Nephron (organoid): Measurements from ENCODE around the gene ZNF784.

Experiments used
- H3K27ac Mint-ChIP-seq, 3 experiments: 2 replicates each; pipeline ENCODE4 v1.8.0; 2020; ENCODE audit warnings: mixed read lengths in 3 of 3, mild to moderate bottlenecking in 2 of 3, moderate library complexity in 1 of 3
- H3K27me3 Mint-ChIP-seq: 2 replicates; pipeline ENCODE4 v1.8.0; 2021; ENCODE audit warnings: low read depth, mild to moderate bottlenecking, moderate library complexity, mixed read lengths
- H3K36me3 Mint-ChIP-seq: 2 replicates; pipeline ENCODE4 v1.8.0; 2020; ENCODE audit warnings: low read depth, mixed read lengths
- H3K4me1 Mint-ChIP-seq: 2 replicates; pipeline ENCODE4 v1.8.0; 2020; ENCODE audit warnings: mixed read lengths
- H3K4me3 Mint-ChIP-seq, 3 experiments: 2 replicates each; pipeline ENCODE4 v1.8.0; 2020; ENCODE audit warnings: mild to moderate bottlenecking in 3 of 3, mixed read lengths in 3 of 3, moderate library complexity in 2 of 3
- H3K9me3 Mint-ChIP-seq: 2 replicates; pipeline ENCODE4 v1.8.0; 2020; ENCODE audit warnings: mixed read lengths
- CTCF ChIP-seq, 3 experiments: fragments of 200-600 bp; sonication (generic); IDR thresholded peaks; one replicate each; pipeline ENCODE4 v1.5.0; 2021; ENCODE audit warnings: antibody characterized with exemption in 3 of 3; ENCODE audit not compliant: unreplicated experiment in 3 of 3

The ZNF784 gene

GRCh38 chr19:55654868-55655647 is 30.7 kb upstream of the ZNF784 start, which contains the start of gene U2AF2:
U2AF2 (plus strand) TSS chr19:55655035; CDS start chr19:55655105, 70 bp downstream.
- Mint-ChIP-seq H3K9me3 (no peaks in the 10 kb centered on the region), H3K4me3 (peak within 1 kb of the TSS; percentile 91 to 93 (median 92)), H3K36me3 (peaks cover 21% of the 10 kb centered on the region), H3K27ac (peak within 1 kb of the TSS; percentile 98 to 99 (median 99)), H3K27me3 (peaks cover 5% of the 10 kb centered on the region), H3K4me1 (peaks cover 41% of the 10 kb centered on the region)
- TF ChIP-seq CTCF (IDR thresholded peaks at IDR 0.05; ENCODE audit: unreplicated experiment in 3 of 3) = no peak

- Mint-ChIP-seq H3K9me3 (no peaks in the 10 kb centered on the region), H3K27me3 (peaks cover 1% of the 10 kb centered on the region), H3K4me1 (peaks cover 42% of the 10 kb centered on the region), H3K27ac (peak overlapping the region; percentile 98 to 99 (median 99)), H3K36me3 (peaks cover 18% of the 10 kb centered on the region), H3K4me3 (peak overlapping the region; percentile 91 to 93 (median 92))
- TF ChIP-seq CTCF (IDR thresholded peaks at IDR 0.05; ENCODE audit: unreplicated experiment in 3 of 3) = no peak
Observed at GRCh38 chr19:55654323-55654867, 30.0 kb upstream of the ZNF784 start.

- Mint-ChIP-seq H3K4me1 (peaks cover 40% of the 10 kb centered on the region), H3K36me3 (peaks cover 16% of the 10 kb centered on the region), H3K9me3 (no peaks in the 10 kb centered on the region), H3K27me3 (no peaks in the 10 kb centered on the region), H3K27ac (peak overlapping the region; percentile 98 to 99 (median 99)), H3K4me3 (peak overlapping the region; percentile 91 to 93 (median 92))
- peak; percentile 99 to 100 (median 100) for TF ChIP-seq CTCF (IDR thresholded peaks at IDR 0.05; ENCODE audit: unreplicated experiment in 3 of 3)
Observed at GRCh38 chr19:55653651-55654322, 29.4 kb upstream of the ZNF784 start.

GRCh38 chr19:55652311-55653128 is 28.2 kb upstream of the ZNF784 start:
- TF ChIP-seq CTCF (IDR thresholded peaks at IDR 0.05; ENCODE audit: unreplicated experiment in 3 of 3) = no peak
- H3K4me1 Mint-ChIP-seq = peaks cover 39% of the 10 kb centered on the region
- no peaks in the 10 kb centered on the region for H3K27me3 Mint-ChIP-seq
- H3K4me3 Mint-ChIP-seq = peak overlapping the region; percentile 24 to 44 (median 41)
- peaks cover 11% of the 10 kb centered on the region for H3K36me3 Mint-ChIP-seq
- no peak overlapping the region for H3K27ac Mint-ChIP-seq
- no peaks in the 10 kb centered on the region for H3K9me3 Mint-ChIP-seq

- peak overlapping the region in 2 of 3 experiments; percentile 70 to 74 for H3K27ac Mint-ChIP-seq
- H3K27me3 Mint-ChIP-seq = no peaks in the 10 kb centered on the region
- no peaks in the 10 kb centered on the region for H3K9me3 Mint-ChIP-seq
- H3K4me1 Mint-ChIP-seq = peaks cover 34% of the 10 kb centered on the region
- H3K36me3 Mint-ChIP-seq = peaks cover 18% of the 10 kb centered on the region
- H3K4me3 Mint-ChIP-seq = peak overlapping the region; percentile 59 to 87 (median 83)
- TF ChIP-seq CTCF (IDR thresholded peaks at IDR 0.05; ENCODE audit: unreplicated experiment in 3 of 3) = no peak
Observed at GRCh38 chr19:55651236-55651635, 26.9 kb upstream of the ZNF784 start.
